OCI-LY1 (cell line): ENCODE data around the gene CCDC9B.
A peak's percentile ranks its signal among the peaks of the same experiment; 100 is the strongest.

Experiments used
- H2AFZ ChIP-seq: fragments of 200-600 bp; sonication (generic), shearing (Covaris generic); 2 replicates; pipeline ENCODE4 v1.6.0; 2014; ENCODE audit warnings: antibody characterized with exemption, mild to moderate bottlenecking, low read length
- H3F3A ChIP-seq: fragments of 200-600 bp; sonication (generic), shearing (Covaris generic); 2 replicates; pipeline ENCODE4 v1.6.0; 2014; ENCODE audit warnings: mild to moderate bottlenecking, antibody characterized with exemption, low read length, moderate library complexity; ENCODE audit not compliant: insufficient read depth
- H3K27ac ChIP-seq: fragments of 200-600 bp; sonication (generic); 2 replicates; pipeline ENCODE4 v1.5.1; 2014; ENCODE audit warnings: low read length, mixed run types, mild to moderate bottlenecking, low read depth; ENCODE audit not compliant: poor library complexity, severe bottlenecking
- H3K27me3 ChIP-seq: fragments of 200-600 bp; sonication (generic); 2 replicates; pipeline ENCODE4 v1.6.0; 2014; ENCODE audit warnings: antibody characterized with exemption, mild to moderate bottlenecking, low read length, moderate library complexity; ENCODE audit not compliant: insufficient read depth
- H3K36me3 ChIP-seq: fragments of 200-600 bp; sonication (generic); 2 replicates; pipeline ENCODE4 v1.6.1; 2014; ENCODE audit warnings: mild to moderate bottlenecking, antibody characterized with exemption, low read length, moderate library complexity, mixed read lengths; ENCODE audit not compliant: insufficient read depth
- H3K4me1 ChIP-seq: fragments of 200-600 bp; sonication (generic); 2 replicates; pipeline ENCODE4 v1.5.1; 2014; ENCODE audit warnings: mild to moderate bottlenecking, low read length, moderate library complexity; ENCODE audit not compliant: insufficient read depth, severe bottlenecking
- H3K4me2 ChIP-seq: fragments of 200-600 bp; sonication (generic), shearing (Covaris generic); 2 replicates; pipeline ENCODE4 v1.6.1; 2014; ENCODE audit warnings: low read length
- H3K4me3 ChIP-seq: fragments of 200-600 bp; sonication (generic); 2 replicates; pipeline ENCODE4 v1.5.1; 2014; ENCODE audit warnings: low read length, low read depth, mild to moderate bottlenecking, mixed read lengths; ENCODE audit not compliant: poor library complexity, severe bottlenecking
- H3K79me2 ChIP-seq: fragments of 200-600 bp; shearing (Covaris generic); 2 replicates; pipeline ENCODE4 v1.6.1; 2016; ENCODE audit warnings: mixed run types, low read length, mixed read lengths; ENCODE audit not compliant: insufficient read depth
- H3K9ac ChIP-seq: fragments of 200-600 bp; sonication (generic), shearing (Covaris generic); 2 replicates; pipeline ENCODE4 v1.6.1; 2014; ENCODE audit warnings: mild to moderate bottlenecking, low read length, mixed read lengths
- H3K9me2 ChIP-seq: fragments of 200-600 bp; sonication (generic), shearing (Covaris generic); 2 replicates; pipeline ENCODE4 v1.6.1; 2014; ENCODE audit warnings: low read depth, mild to moderate bottlenecking, low read length, mixed read lengths
- H3K9me3 ChIP-seq: fragments of 200-600 bp; shearing (Covaris generic); 2 replicates; pipeline ENCODE4 v1.6.1; 2014; ENCODE audit warnings: low read length, mixed read lengths
- H4K20me1 ChIP-seq: fragments of 200-600 bp; sonication (generic), shearing (Covaris generic); 2 replicates; pipeline ENCODE4 v1.6.0; 2016; ENCODE audit warnings: mild to moderate bottlenecking, low read length; ENCODE audit not compliant: insufficient read depth
- EZH2 ChIP-seq: fragments of 200-600 bp; sonication (generic), shearing (Covaris generic); IDR thresholded peaks from 2 replicates; pipeline ENCODE4 v1.8.0; 2017; ENCODE audit warnings: borderline replicate concordance, mixed run types, mild to moderate bottlenecking, antibody characterized with exemption, low read length, moderate library complexity, mixed read lengths
- TF ChIP-seq, protein P1 (sequence below): fragments of 200-600 bp; sonication (generic), shearing (Covaris generic); IDR thresholded peaks from 2 replicates; pipeline ENCODE4 v1.5.1; 2017; ENCODE audit warnings: mild to moderate bottlenecking, antibody characterized with exemption, low read length, moderate library complexity, mixed read lengths

Gene CCDC9B

DNA sequence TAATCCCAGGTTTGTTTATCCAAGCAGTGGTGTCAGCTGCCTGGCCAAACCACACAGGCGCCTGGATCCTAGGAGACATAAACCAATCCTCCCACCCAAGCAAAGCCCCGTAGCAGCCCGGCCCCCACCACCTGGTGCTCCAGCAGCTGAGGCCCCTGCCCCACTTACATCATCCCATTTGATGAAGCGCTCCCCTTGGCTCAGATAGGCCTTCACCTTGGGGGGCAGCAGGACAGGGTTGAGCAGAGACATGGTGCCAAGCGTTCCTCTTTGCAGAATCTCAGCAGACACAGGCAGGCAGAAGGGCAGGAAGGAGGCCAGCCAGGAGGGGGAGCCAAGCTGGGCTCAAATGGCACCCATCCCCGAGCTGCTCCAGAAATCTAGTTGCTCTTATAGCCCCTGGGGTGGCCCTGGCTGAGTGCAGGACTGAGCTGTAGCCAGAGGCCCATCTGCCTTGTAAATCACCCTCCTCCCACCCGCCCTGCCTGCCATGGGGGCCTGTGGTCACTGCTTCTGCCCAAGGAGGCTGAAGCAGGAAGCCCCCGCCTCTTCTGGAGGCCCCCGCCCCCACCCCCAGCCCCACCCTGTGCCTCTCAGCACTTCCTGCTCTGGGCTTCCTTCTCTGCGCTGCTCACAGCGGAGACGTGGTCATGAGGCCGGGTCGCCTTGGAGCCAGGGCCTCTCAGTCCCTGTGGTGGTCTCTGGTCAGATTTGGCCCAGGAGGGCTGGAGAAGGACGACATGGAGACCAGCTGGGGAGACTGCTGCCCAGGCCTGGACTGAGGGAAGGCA lies 33.1 kb downstream of the CCDC9B start, which contains the start of gene PLCB2:
PLCB2 (minus strand) TSS at position 515 of the 791 bp plus-strand sequence; CDS start at position 252, 263 bp downstream.
- Histone ChIP-seq H3K9me3 (no peaks in the 10 kb centered on the region), H3K9ac (peak within 1 kb of the TSS; percentile 64), H3K27ac (peak within 1 kb of the TSS; percentile 64), H3K36me3 (no peaks in the 10 kb centered on the region), H2AFZ (no peak within 1 kb of the TSS), H3F3A (no peaks in the 10 kb centered on the region), H3K9me2 (no peaks in the 10 kb centered on the region), H4K20me1 (no peaks in the 10 kb centered on the region), H3K79me2 (no peaks in the 10 kb centered on the region), H3K27me3 (no peaks in the 10 kb centered on the region), H3K4me2 (peak within 1 kb of the TSS; percentile 77), H3K4me1 (peaks cover 24% of the 10 kb centered on the region), H3K4me3 (peak within 1 kb of the TSS; percentile 60)
- TF ChIP-seq EZH2 = no peak
- TF ChIP-seq, protein P1, sequence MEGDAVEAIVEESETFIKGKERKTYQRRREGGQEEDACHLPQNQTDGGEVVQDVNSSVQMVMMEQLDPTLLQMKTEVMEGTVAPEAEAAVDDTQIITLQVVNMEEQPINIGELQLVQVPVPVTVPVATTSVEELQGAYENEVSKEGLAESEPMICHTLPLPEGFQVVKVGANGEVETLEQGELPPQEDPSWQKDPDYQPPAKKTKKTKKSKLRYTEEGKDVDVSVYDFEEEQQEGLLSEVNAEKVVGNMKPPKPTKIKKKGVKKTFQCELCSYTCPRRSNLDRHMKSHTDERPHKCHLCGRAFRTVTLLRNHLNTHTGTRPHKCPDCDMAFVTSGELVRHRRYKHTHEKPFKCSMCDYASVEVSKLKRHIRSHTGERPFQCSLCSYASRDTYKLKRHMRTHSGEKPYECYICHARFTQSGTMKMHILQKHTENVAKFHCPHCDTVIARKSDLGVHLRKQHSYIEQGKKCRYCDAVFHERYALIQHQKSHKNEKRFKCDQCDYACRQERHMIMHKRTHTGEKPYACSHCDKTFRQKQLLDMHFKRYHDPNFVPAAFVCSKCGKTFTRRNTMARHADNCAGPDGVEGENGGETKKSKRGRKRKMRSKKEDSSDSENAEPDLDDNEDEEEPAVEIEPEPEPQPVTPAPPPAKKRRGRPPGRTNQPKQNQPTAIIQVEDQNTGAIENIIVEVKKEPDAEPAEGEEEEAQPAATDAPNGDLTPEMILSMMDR = peak; percentile 35; the same call in 1 of the 2 replicates

DNA sequence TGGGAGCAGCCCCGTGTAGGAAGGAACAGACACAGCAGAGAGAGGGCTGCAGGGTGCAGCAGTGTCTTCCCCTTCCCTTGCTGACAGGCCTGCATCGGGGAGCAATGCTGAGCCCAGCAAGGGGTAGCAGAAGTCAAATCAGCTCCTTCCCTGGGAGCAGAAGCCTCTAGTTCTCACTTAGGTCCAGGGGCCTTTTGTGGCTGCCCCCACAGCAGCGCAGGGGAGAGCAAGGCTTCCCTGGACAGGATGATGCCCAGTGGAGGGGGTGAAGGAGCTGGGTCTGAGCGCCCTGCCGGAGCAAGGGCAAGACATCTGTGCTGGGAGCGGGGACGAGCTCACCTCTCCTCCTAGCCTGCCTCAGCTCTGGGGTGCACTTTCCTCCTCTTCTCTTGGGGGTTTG lies 33.8 kb downstream of the CCDC9B start:
- H3K9ac ChIP-seq = no peak overlapping the region
- no peak overlapping the region for H2AFZ ChIP-seq

DNA sequence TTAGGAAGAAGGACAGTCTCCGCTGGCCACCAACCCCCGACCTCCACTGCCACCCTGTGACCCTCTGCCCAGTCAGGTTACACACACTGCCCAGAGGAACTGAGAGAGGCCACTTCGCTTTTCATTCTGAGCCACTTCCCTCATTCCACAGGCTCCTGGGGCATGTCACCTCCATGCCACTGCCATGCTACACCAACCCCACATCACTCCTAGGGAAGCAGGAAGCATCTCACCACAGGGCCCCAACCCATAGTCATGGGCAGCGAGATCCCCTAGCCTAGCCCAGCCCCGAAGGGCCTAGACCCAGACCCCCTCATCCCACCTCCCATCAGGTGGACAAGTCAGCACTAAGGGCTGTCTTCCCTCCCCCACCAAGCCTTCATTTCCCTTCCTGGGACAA lies 34.4 kb downstream of the CCDC9B start:
- Histone ChIP-seq H3K27me3 (no peaks in the 10 kb centered on the region), H3K9me2 (no peaks in the 10 kb centered on the region), H3K9ac (no peak overlapping the region), H3F3A (no peaks in the 10 kb centered on the region), H3K27ac (no peak overlapping the region), H3K79me2 (no peaks in the 10 kb centered on the region), H4K20me1 (no peaks in the 10 kb centered on the region), H3K4me1 (peaks cover 24% of the 10 kb centered on the region), H3K4me2 (no peak overlapping the region), H2AFZ (no peak overlapping the region), H3K9me3 (no peaks in the 10 kb centered on the region), H3K36me3 (no peaks in the 10 kb centered on the region), H3K4me3 (no peak overlapping the region)
- no peak for TF ChIP-seq EZH2
- TF ChIP-seq, protein P1 = no peak

More for the DNA sequence above, 33.8 kb downstream of the CCDC9B start:
- no peak overlapping the region for H3K4me3 ChIP-seq
- no peaks in the 10 kb centered on the region for H3K9me3 ChIP-seq
- H3K27me3 ChIP-seq = no peaks in the 10 kb centered on the region
- no peaks in the 10 kb centered on the region for H3F3A ChIP-seq
- no peaks in the 10 kb centered on the region for H3K79me2 ChIP-seq
- H3K4me1 ChIP-seq = peaks cover 24% of the 10 kb centered on the region
- H3K36me3 ChIP-seq = no peaks in the 10 kb centered on the region
- H3K4me2 ChIP-seq = no peak overlapping the region
- no peaks in the 10 kb centered on the region for H3K9me2 ChIP-seq
- H3K27ac ChIP-seq = no peak overlapping the region
- no peaks in the 10 kb centered on the region for H4K20me1 ChIP-seq
- TF ChIP-seq, protein P1 = no peak
- TF ChIP-seq EZH2 = no peak
